ENCODE measurements around the gene FAM76B. TPM values are rescaled to one million over a fixed set of nuclear protein-coding genes. Genes with fewer than 3 reads are reported as not detected.

FAM76B gene
- total RNA-seq, 1 experiment from 2014 or later = 31.0 TPM

- no peak for DNase-seq (ENCODE audit: low read depth)
Measured at GRCh38 chr11:95732930-95733602, 56.5 kb downstream of the FAM76B start.

GRCh38 chr11:95729462-95729861, 60.1 kb downstream of the FAM76B start:
- DNase-seq (ENCODE audit: low read depth) = no peak

GRCh38 chr11:95728790-95729189, 60.8 kb downstream of the FAM76B start:
- no peak for DNase-seq (ENCODE audit: low read depth)

- no peak for DNase-seq (ENCODE audit: low read depth)
Measured at GRCh38 chr11:95728094-95728493, 61.5 kb downstream of the FAM76B start.

- DNase-seq (ENCODE audit: low read depth) = no peak
Measured at GRCh38 chr11:95727620-95728019, 62.0 kb downstream of the FAM76B start.

- no peak for DNase-seq (ENCODE audit: low read depth)
Measured at GRCh38 chr11:95727111-95727510, 62.5 kb downstream of the FAM76B start.

- no peak for DNase-seq (ENCODE audit: low read depth)
Measured at GRCh38 chr11:95725196-95725595, 64.4 kb downstream of the FAM76B start.

- no peak for DNase-seq (ENCODE audit: low read depth)
Measured at GRCh38 chr11:95723361-95723942, 66.1 kb downstream of the FAM76B start.

GRCh38 chr11:95720195-95720594, 69.4 kb downstream of the FAM76B start:
- DNase-seq (ENCODE audit: low read depth) = no peak

Other genes with a start within 250 kb of the FAM76B start
- 51.1 and 58.3 TPM in 2 replicates for gene CEP57, start 716 bp upstream of the FAM76B start, total RNA-seq (2014; rRNA removed; shearing (Covaris generic))
- gene MTMR2, start 134.3 kb upstream of the FAM76B start, total RNA-seq (2014; rRNA removed; shearing (Covaris generic)) = 29.7 and 42.7 TPM in 2 replicates